Measurements from ENCODE around the gene LCE2C.

LCE2C gene

GRCh38 chr1:152707860-152708259 lies 32.8 kb downstream of the LCE2C start, which contains the start of gene LCE4A:
Gene LCE4A (plus strand): TSS chr1:152708160. CDS start chr1:152709076, 916 bp downstream.
- no peak within 1 kb of the TSS for H3K27ac ChIP-seq
- DNase-seq (ENCODE audit: low read depth, low spot score) = no peak

DNA sequence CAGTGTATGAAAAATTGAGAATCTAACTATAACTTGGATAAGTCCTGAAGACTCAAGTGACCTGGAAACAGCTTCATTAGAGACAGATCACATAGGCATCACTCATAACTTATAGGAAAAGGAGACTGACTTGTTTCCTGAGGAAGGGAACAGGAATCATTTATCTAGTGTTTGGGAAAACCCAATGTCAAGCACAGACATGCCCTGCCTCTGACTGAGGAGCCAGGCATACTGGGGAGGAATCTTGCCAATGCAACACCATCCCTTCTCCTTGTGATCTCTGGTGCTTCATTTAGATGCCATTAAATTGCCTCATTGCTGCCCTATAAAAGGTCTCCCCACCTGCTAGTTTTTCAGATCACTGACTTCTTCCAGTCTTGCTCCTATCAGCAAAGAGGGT lies 43.2 kb downstream of the LCE2C start:
- DNase-seq (ENCODE audit: low read depth, low spot score) = peak; percentile 66
- H3K27ac ChIP-seq = peak overlapping the region; percentile 32

GRCh38 chr1:152725261-152725660 lies 50.2 kb downstream of the LCE2C start:
- H3K27ac ChIP-seq = no peak overlapping the region
- DNase-seq (ENCODE audit: low read depth, low spot score) = no peak

Data from epithelial cell of prostate (primary cell).